Measurements from ENCODE around the gene SETBP1.
"Not testable (repeated sequence)": the region's sequence is repeated elsewhere in the genome, so short reads cannot be mapped to it uniquely, and the experiment has no call there.

The SETBP1 gene

DNA sequence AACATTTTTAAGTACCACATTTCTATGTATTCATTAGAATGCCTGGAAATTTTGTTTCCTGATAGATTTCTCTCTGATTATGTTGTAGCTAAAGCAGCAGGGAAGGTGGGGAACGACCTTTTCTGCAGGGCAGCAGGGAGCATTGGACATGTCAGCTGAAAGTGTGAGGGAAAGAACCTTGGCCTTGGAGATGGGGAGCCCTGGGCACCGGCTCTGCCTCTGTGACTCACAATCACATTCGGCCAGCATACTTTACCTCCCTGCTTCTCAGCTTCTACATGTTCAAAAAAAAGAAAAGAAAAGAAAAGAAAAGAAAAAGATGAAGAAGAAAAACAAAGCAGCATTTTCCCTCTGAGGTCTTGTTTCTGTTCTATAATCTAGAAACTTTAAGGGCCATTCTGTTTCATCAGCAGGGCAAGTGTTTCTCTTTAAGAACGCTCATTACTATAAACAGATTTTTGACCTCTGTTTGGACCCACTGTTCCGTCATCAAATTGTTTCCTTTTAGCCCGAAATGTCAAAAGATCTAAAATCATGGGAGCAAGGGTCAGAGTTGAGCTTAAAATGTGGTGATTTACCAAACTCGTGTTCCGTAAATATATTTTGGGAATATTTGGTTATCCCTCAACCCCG, 27.9 kb downstream of the SETBP1 start:
- DNase-seq, result no peak

DNA sequence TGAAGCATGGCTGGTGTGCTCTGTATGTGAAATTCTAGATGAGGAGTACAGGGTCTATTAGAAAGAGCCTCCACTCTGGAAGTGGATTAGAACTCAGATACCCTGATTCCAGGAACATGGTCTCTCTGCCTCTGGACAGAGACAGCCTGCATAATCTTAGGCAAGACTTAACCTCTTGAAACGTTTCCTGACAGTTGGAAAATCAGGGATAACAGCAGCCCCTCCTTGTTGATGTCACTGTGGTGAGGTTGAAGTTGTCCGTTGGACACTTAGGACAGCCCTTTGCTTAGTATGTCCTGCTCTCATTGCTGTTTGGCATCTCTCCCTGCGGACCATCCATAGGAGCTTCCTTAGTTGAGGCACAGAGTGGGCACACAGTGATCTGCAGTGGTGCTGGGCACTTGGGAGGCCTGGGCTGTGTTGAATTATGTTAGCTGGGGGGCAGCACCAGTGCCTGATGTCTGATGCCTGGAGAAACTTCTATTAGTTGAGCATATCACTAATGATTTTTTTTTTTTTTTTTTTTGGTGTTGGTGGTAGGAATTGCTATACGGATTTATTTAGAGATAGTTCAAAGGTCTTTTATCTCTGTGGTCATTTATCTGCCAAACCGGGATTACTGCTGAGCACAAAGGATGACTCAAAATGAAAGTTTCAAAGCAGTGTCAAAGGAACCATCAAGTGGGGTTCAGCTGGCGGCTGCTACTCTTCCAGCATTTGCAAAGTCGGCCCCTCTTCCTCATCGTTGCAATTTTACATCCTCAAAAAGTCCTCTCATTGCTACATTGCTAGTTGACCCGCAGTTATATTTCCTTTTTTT, 28.8 kb downstream of the SETBP1 start:
- no peak for DNase-seq

DNA sequence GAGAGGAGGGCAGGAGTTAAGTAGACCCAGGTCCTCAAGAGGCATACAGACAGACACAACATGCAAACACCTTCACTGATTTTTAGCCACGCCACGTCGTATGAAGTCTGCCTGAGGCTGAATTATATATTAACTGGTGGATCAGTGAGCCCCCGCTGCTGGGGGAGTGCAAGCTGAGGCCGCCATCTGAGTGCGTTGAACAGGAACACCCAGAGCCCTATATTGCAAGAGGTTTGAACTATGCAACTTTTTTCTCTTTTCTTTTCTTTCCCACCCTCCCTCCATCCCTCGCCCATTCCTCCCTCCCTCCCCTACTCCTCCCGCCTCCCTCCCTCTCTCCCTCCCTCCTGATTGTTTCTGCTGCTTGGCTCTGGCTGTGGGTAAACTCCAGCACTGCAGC, 30.2 kb downstream of the SETBP1 start:
- DNase-seq, result no peak

DNA sequence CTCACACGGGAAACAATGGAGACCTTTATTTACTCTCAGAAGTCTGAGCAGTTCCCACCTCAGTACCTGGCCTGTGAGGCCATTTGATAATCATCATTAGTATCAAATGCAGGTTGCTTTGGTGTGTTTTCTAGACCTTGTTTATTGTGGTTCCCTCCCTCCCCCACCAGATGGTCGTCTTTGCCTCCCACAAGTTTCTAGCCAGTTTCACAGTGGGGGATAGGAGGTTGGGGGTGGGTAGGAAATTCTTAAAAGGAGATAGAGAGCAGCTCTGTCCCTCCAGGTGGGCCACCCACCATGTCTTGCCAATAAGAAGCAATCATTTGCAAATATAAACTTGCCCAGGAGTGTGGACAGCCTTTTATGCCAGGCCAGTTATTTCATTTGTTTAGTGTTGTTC, 31.3 kb downstream of the SETBP1 start:
- no peak for DNase-seq

DNA sequence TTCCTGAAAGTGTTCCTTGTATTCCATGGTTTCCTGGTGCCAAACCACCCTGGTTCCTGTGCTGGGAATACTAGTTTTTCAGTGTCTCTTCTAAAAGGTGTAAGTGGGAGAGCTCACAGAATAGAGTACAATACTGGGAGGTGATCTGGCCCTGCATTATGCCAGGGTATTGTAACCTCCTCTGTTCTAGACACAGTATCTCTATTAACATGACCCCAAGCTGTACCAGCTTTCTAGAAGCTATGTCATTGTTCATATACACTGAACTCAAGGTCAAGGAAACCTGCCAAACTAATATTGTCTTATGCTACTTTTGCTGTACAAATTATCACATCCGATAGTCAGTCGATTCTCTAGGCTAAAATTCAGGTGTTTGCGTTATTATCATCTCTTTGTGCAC, 32.7 kb downstream of the SETBP1 start:
- DNase-seq, result no peak

DNA sequence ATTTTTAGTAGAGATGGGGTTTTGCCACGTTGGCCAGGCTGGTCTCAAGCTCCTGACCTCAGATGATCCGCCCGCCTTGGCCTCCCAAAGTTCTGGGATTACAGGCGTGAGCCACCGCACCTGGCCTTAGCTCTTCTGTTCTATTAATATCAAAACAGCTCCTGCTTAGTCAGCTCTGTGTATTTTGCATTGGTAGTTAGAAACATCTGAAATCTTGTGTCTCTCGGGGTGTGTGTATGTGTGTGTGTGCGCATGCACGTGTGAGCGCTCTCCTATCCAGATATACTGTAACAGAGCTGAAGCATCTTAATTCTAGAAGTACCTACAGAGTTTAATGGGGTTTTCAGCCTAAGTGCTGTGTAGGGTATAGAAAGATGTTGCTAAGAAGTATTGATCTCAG, 33.7 kb downstream of the SETBP1 start:
- DNase-seq, result no peak

DNA sequence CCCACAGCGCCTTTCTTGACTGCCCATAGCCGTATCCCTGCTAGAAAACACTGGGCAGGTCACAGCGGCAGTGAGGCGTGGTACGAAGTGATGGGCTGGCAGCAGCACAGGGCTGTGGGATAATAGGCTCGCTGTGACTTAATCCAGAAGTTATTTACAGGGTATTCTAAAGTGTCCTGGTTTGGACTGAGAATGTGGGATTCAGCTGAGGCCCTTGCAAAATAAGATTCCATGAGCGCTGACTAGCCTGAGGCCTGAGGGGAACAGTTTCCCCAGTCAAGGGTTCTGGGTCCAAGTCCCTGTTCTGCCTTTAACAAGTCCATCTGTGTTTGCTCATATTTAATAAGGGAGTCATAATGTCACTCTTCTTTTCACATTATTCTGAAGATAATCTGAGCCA, 34.6 kb downstream of the SETBP1 start:
- no peak for DNase-seq

DNA sequence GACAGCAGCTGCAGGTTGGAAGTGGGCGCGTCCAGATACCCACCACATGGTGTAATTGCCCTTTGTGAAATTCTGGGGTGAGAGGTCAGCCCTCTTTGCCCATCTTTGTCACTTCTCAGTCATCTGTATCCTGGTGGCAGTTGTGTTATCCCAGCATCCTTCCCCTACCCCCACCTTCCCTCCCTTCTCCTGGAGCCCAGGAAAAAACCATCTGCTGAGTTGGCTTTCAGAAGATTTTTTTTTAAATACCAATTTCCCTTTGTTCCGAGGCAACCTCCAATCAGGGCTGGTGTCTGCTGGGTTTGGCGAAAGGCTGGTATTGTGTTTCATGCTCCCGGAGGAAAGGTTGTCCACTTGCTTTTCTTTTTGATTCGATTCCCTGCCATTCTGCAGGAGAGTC, 35.2 kb downstream of the SETBP1 start:
- DNase-seq, result peak; percentile 74

DNA sequence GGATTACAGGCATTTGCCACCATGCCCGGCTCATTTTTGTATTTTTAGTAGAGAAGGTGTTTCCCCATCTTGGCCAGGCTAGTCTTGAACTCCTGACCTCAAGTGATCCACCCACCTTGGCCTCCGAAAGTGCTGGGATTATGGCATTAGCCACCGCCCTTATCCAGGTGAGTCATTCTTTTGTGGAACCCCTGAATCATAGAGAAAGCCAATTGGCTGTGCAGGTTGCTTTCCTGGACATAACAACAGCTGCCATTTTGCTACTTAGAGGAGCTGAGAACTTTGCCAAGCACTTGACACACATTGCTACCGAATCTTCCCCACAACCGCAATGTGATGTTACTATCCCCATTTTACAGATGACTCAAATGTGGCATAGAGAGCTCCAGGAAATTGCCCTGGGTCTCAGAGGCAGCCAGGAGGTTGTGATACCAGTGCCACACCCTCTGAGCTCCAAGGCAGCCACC, 36.0 kb downstream of the SETBP1 start:
- DNase-seq, result no peak

DNA sequence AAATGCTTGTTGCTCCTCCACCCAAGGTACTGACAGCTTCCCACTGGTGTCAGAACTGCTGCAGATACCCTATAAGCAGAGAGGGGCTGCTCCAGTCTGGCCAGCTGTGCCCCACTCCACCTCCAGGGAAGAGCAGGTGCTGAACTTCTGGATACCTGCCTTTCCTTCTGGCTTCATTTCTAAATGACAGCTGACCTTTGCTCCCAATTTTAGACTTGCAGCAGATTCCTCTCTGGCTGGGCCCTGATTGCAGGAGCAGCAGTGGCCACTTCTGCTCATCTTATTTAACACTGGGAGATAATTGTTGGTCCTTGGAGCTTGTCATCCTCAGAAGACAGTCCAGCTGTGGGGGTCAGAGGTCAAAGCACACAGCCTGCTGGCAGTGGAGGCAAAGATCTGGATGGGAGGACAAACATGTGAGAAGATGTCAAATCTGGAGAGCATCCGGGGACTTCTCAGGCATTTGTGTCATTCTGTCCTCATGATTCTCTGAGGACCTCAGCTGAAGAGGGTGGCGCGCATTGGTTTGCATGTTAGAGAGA, 38.9 kb downstream of the SETBP1 start:
- DNase-seq, result no peak

DNA sequence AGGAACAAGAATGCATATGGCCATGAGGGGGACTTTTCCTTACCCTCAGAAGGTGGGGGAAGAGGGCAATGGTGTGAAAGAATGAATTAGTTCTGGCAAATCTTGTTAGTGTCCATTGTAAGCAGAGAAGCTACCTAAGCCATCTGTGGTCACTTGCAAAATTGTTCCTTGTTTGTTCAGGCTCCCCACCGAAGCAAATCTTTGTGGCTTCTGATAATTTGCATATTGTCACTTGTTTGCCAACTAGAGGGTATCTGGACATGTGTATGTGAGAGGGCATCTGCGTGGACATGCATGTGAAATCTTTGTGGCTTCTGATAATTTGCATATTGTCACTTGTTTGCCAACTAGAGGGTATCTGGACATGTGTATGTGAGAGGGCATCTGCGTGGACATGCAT, 41.1 kb downstream of the SETBP1 start:
- DNase-seq, result not testable (repeated sequence)

DNA sequence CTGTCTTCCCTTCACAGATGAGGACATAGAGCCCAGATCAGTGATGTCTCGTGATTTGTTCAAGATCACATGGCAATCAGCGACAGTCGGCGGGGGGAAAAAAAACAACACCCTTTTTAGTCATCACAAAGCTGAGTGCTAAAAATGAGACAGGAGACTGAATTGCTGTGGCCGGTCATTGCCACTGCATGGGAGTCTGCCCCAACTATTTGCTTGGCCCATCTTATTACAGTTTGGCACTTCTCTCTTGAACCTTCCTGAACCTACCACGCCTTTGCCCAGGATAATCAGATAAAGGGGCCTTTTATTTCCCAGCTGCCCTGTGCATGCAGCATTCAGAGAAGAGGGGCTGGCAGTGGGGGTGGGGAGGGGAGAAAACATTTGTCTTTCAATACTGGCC, 42.7 kb downstream of the SETBP1 start:
- DNase-seq, result no peak

DNA sequence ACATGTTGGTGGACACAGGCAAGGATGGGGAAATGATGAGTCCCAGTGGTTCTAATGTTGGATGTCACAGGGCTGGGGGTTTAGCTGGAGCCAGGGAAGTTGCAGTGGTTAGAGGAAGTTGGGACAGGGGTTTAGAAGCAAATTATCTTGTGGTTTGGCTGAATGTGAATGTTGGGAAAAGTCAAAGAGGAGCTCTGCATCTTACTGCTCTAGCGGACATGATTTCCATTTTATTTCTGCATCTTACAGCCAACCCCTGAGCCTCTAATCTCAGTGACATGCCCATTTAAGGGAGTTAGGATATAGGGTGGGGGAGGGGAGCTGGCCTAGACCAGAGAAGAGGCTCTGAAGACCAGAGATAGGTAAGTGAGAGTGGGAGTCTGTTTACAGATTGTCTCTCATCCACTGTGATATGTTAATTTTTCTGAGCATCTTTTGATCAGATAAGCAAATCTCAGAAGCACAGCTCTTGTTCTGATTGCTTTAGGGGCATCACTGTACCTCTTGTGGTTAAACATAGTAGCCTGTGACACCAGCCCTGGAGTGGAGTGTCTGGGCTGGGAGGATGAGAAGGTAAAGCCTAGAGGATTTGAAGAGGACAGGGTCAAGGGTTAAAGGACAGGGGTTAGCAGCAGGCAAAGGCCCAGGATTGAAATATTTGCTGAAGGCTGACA, 43.6 kb downstream of the SETBP1 start:
- DNase-seq, result no peak

DNA sequence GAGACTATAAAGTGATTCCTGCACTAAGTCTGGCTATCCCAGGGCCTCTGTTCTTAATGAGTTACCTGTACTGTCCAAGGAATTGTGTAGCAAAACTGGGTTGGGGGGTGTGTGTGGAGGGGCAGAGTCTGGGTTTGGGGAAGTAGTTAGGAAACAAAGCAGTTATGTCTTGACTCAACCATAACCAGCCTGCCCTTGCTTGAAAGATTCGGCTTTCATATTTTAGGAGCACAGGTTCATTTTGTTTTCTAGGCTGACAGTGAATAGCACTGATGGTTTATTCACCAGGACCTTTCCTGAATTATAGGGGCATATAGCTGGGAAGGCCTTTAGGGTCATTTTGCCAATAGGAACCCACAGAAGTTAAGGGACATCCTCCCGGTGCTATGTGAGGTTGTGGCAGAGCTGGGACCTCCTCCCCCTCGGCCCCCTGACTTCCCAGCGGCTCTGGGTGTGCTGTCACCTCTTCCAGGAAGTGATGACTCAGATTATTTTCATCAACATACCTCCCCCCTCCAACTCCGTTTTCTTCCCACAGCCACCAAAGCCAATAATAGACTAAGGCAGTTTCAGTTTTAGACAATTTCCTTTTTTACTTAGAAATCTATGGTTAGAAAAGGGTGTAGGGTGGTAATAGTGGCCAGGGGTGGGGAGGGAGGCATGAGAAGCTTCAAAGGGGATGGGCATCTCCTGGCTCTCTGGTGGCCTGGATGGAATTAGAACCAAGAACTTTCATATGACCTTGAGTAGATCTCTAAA, 44.8 kb downstream of the SETBP1 start:
- no peak for DNase-seq

DNA sequence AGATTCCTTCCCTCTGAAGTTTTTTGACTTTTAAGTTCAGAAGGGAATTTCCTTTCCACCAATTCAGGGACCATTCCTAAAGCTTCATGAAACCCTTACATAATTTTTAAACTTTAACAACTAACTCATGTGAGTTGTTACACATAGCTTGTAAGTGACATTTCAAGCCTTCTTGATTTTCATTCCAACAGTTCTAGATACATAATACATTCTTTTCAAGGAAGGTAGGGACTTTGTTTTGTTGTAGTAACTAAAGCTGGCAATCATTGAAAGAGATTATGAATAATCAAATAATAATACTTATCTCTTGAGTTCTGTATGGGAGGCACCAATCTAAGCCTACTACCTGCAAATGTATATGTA, 45.4 kb downstream of the SETBP1 start:
- DNase-seq, result no peak

DNA sequence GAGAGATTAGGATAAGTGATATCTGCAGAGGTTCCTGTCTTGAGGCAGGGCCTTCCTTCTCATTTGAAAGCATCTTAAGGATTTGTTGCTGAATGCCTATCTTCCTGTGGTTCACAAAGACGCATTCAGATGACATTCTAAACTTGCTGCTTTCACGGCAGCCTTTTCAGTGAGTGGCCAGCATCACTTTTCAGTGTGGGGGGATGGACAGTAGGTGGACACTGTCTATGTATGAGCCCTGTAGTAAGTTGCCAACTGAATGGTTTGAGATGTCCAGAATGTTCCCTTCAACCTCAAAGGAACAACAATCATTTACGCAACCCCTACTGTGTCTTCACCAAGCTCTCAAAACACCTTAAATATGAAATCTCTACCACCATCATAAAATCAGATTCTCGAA, 46.6 kb downstream of the SETBP1 start:
- DNase-seq, result no peak

DNA sequence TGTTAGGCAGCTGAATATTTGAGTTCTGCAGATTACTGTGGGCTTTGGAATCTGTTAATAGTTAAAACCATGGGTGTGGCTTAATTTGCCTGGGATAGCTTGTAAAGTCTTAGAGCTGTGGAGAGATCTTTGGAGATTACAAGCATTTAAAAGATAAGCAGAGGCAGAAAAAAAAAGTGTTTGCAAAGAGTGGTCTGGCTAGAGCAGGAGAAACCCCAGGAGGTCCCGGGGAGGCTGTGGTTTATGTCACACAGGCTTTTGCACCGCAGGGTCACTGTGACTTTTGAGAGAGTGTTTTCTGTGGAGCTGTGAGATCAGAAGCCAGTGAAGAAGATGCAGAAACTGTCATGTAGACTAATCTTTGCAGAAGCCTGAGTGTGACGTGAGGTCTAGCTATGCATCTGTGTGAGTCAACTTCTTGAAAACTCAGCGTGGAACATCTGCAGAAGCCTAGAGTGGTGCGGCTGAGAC, 49.0 kb downstream of the SETBP1 start:
- DNase-seq, result no peak

DNA sequence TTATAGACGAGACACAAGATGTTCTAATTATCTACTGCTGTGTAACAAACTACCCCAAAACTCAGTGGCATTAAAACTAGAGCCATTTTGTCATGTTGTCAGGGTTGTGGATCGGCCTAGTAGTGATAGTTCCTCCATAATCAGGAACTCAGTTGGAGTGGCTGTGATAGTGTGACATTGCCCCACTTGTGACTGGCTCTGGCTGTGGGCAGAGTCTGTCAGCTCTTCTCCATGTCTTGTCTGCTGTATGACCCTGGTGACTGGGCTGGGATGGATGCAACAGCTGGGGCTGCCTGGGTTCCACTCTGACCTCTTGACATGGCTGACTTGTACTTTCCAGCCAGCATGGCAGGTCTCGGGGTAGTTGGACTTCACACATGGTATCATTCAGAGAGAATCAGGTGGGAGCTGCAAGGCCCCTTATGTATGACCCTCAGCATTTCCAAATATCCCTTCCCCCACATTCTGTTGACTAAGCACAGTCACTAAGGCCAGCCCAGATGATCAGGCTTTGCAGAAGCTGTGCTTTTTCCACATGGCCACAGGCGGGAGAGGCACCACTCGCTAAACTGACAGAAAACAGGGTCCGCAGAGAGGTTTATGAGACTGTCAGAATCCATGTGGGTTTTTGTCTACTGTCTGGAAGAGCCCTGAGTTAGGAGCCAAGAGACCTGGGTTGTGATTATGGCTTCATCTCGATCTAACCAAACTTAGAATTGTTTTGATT, 50.3 kb downstream of the SETBP1 start:
- no peak for DNase-seq

DNA sequence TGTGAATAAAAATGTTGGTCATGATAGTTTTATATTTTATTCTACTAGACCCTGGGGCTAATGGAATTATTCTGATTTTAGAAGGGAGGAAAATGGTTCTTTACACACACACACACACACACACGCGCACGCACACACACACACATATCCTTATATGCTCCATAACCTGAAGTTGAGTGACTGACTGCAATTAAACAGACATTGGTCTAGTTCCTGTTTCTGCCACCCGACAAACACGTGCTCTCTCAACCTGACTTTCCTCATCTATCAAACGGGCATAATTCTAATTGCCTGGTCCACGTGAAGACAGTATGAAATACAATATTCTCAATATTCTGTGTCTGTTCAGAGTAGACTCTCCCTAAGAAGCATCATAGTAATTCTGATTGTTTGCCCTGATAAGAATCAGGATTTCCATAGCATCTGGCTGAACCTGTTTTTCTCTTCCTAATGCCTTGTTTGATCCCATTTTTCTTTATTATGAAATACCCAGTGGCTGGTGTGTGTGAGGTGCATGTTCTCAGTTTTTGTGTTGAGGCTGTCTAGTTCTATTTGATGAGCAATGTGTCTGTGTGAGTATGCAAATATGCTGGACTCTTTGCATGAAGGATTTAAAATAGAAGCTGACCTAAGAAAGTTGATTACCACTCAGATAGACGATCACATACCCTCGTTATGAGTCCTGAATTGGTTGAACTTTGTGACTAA, 51.0 kb downstream of the SETBP1 start:
- DNase-seq, result no peak

DNA sequence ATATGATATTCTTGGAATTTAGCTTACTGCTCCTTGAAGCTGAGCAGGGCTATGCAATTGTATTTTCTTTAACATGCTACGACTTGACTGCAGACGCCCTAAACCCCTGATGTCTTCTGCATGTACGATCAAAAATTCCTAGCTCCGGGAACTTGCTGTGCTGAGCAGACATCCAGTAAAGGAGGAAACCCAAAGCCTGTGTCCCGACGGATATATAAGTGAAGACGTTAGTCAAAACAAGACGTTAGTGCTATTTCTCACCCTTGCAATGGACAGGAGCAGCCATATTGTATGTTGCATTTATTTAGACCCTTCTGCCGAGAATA, 51.5 kb downstream of the SETBP1 start:
- DNase-seq, result no peak

DNA sequence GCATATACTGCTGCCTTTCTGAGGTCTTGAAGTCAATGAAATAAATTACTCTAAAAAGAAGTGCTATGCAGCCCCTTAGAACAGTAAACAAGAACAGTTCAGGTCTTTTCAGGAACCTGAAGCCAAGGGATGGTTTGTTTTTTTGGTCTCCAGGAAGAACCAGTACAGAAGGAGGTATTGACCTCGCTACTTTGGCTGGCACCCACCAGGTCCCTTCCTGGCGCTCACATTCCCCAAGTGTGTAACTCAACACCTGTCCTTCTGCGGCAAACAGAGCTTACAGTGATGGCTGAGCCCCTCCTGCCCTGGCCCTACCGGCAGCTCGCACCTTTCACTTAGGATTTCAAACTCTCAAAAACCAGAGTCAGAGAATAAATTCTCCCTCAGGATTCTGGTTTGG, 51.9 kb downstream of the SETBP1 start:
- DNase-seq, result no peak

Measured in NCI-H1694 treated with DMSO at 0.1 percent for 48 hours (cell line).